IMR-90 (cell line): Measurements from ENCODE around the gene H6PD. TPM values are rescaled to one million over a fixed set of nuclear protein-coding genes. Genes with fewer than 3 reads are reported as not detected.

Source experiments
- ATAC-seq: fragments of 200-7000 bp; cut with Tn5 transposase; 2 replicates; pipeline ENCODE4 v1.9.1; 2020; ENCODE audit warnings: low read depth, mild to moderate bottlenecking, moderate library complexity
- BruUV-seq: library from RNA; stranded (reverse); fragments of 400-500 nt; replicated peaks from 2 replicates; lab custom pipeline; 2021; lab: Mats Ljungman, UMichigan
- CTCF ChIA-PET: fragments of 300-600 bp; formaldehyde crosslinking; extraction: SDS; loops from one replicate; lab custom pipeline; 2021; ENCODE audit warnings: antibody characterized with exemption; lab: Yijun Ruan, JAX
- POLR2A ChIA-PET: fragments of 300-600 bp; sonication (Branson Sonifier 250); formaldehyde crosslinking; loops from one replicate; lab custom pipeline; 2022; ENCODE audit warnings: antibody characterized with exemption; ENCODE audit not compliant: unreplicated experiment; lab: Charles Lee
- DNase-seq: peaks from one replicate; pipeline ENCODE4 v3.0.0; 2013
- H2AFZ ChIP-seq: replicated peaks from 2 replicates; pipeline ENCODE3; 2013; ENCODE audit warnings: low read length, mild to moderate bottlenecking; ENCODE audit not compliant: poor library complexity
- H2AK5ac ChIP-seq: 2 replicates; pipeline ENCODE4 v1.6.1; 2013; ENCODE audit warnings: low read depth, low read length, inconsistent platforms
- H2AK9ac ChIP-seq: replicated peaks from 2 replicates; pipeline ENCODE3; 2013; ENCODE audit warnings: mild to moderate bottlenecking, low read depth, low read length, moderate library complexity; ENCODE audit not compliant: poor library complexity
- H2BK120ac ChIP-seq: 2 replicates; pipeline ENCODE4 v1.6.1; 2013; ENCODE audit warnings: low read depth, low read length, inconsistent platforms
- H2BK15ac ChIP-seq: 3 replicates; pipeline ENCODE4 v1.6.1; 2013; ENCODE audit warnings: low read depth, low read length, inconsistent platforms
- H2BK20ac ChIP-seq: 2 replicates; pipeline ENCODE4 v1.6.1; 2013; ENCODE audit warnings: low read depth, mild to moderate bottlenecking, inconsistent platforms, low read length, moderate library complexity
- H2BK5ac ChIP-seq: 2 replicates; pipeline ENCODE4 v1.6.1; 2013; ENCODE audit warnings: mild to moderate bottlenecking, low read depth, low read length, inconsistent platforms; ENCODE audit not compliant: poor library complexity, severe bottlenecking
- H3K14ac ChIP-seq: replicated peaks from 2 replicates; pipeline ENCODE4 v1.6.1; 2013; ENCODE audit warnings: low read depth, low read length, inconsistent platforms
- H3K18ac ChIP-seq: 2 replicates; pipeline ENCODE4 v1.6.1; 2013; ENCODE audit warnings: low read depth, low read length, control low read depth
- H3K23ac ChIP-seq: 2 replicates; pipeline ENCODE4 v1.6.1; 2013; ENCODE audit warnings: low read depth, low read length, inconsistent platforms
- H3K27ac ChIP-seq: 2 replicates; pipeline ENCODE4 v1.5.1; 2013; ENCODE audit warnings: mild to moderate bottlenecking, control low read depth, low read length; ENCODE audit not compliant: insufficient read depth
- H3K27me3 ChIP-seq: 2 replicates; pipeline ENCODE4 v1.6.1; 2013; ENCODE audit warnings: low read length; ENCODE audit not compliant: control insufficient read depth, insufficient read depth
- H3K36me3 ChIP-seq: 2 replicates; pipeline ENCODE4 v1.6.1; 2013; ENCODE audit warnings: low read length, mixed read lengths; ENCODE audit not compliant: control insufficient read depth, insufficient read depth
- H3K4ac ChIP-seq: 2 replicates; pipeline ENCODE4 v1.6.1; 2013; ENCODE audit warnings: low read depth, low read length, inconsistent platforms
- H3K4me1 ChIP-seq: 2 replicates; pipeline ENCODE4 v1.6.1; 2013; ENCODE audit warnings: low read length, mixed read lengths; ENCODE audit not compliant: control insufficient read depth, insufficient read depth
- H3K4me2 ChIP-seq: 2 replicates; pipeline ENCODE4 v1.6.1; 2013; ENCODE audit warnings: low read depth, mild to moderate bottlenecking, control low read depth, low read length, moderate library complexity
- H3K4me3 ChIP-seq: 2 replicates; pipeline ENCODE4 v1.5.1; 2013; ENCODE audit warnings: low read depth, mild to moderate bottlenecking, control low read depth, low read length, moderate library complexity; ENCODE audit not compliant: insufficient read depth
- H3K56ac ChIP-seq: 2 replicates; pipeline ENCODE4 v1.6.1; 2013; ENCODE audit warnings: low read length, inconsistent platforms; ENCODE audit not compliant: insufficient read depth; ENCODE audit errors: extremely low read depth
- H3K79me1 ChIP-seq, 2 experiments: 2 replicates each; pipeline ENCODE4 v1.6.1; 2013; ENCODE audit warnings: low read length in 2 of 2, inconsistent platforms in 1 of 2, low read depth in 1 of 2
- H3K9ac ChIP-seq: 2 replicates; pipeline ENCODE4 v1.6.1; 2013; ENCODE audit warnings: low read depth, low read length, control low read depth
- H3K9me1 ChIP-seq: 2 replicates; pipeline ENCODE4 v1.6.1; 2013; ENCODE audit warnings: low read length, inconsistent platforms; ENCODE audit not compliant: insufficient read depth
- H3K9me3 ChIP-seq: 2 replicates; pipeline ENCODE4 v1.6.1; 2013; ENCODE audit warnings: low read length; ENCODE audit not compliant: control insufficient read depth, insufficient read depth
- H4K20me1 ChIP-seq: 2 replicates; pipeline ENCODE4 v1.6.1; 2013; ENCODE audit warnings: low read length, inconsistent platforms; ENCODE audit not compliant: insufficient read depth
- H4K5ac ChIP-seq: 2 replicates; pipeline ENCODE4 v1.6.1; 2013; ENCODE audit warnings: mild to moderate bottlenecking, low read depth, low read length, control low read depth
- H4K8ac ChIP-seq, 2 experiments: 2 replicates each; pipeline ENCODE4 v1.6.1; 2013; ENCODE audit warnings: low read depth in 2 of 2, low read length in 2 of 2, control low read depth in 1 of 2, inconsistent platforms in 1 of 2
- H4K91ac ChIP-seq: 2 replicates; pipeline ENCODE4 v1.6.1; 2013; ENCODE audit warnings: low read depth, low read length, inconsistent platforms; ENCODE audit not compliant: insufficient read depth
- BHLHE40 ChIP-seq: fragments of 150-350 bp; IDR thresholded peaks from 2 replicates; pipeline ENCODE4 v1.6.1; 2016; ENCODE audit warnings: mild to moderate bottlenecking, low read depth, low read length
- CEBPB ChIP-seq: IDR thresholded peaks from 2 replicates; pipeline ENCODE4 v1.6.1; 2012; ENCODE audit warnings: low read depth, low read length, improper control_type of control experiment
- CHD1 ChIP-seq: IDR thresholded peaks from 2 replicates; pipeline ENCODE4 v1.6.1; 2012; ENCODE audit warnings: low read depth, low read length, improper control_type of control experiment
- CTCF ChIP-seq: conservative IDR thresholded peaks from 2 replicates; pipeline ENCODE4 v1.5.1; 2012; ENCODE audit warnings: mild to moderate bottlenecking, low read depth, low read length, improper control_type of control experiment
- ELK1 ChIP-seq: fragments of 150-350 bp; IDR thresholded peaks from 2 replicates; pipeline ENCODE4 v1.6.1; 2016; ENCODE audit warnings: low read depth, mild to moderate bottlenecking, low read length, moderate library complexity, borderline replicate concordance
- FOS ChIP-seq: fragments of 150-350 bp; IDR thresholded peaks from 2 replicates; pipeline ENCODE4 v1.6.1; 2016; ENCODE audit warnings: low read depth, low read length
- MAFK ChIP-seq: IDR thresholded peaks from 2 replicates; pipeline ENCODE4 v1.6.1; 2012; ENCODE audit warnings: low read depth, low read length, improper control_type of control experiment
- MAZ ChIP-seq: IDR thresholded peaks from 2 replicates; pipeline ENCODE4 v1.6.1; 2012; ENCODE audit warnings: low read depth, mild to moderate bottlenecking, low read length, improper control_type of control experiment, moderate library complexity, borderline replicate concordance
- MXI1 ChIP-seq: IDR thresholded peaks from 2 replicates; pipeline ENCODE4 v1.6.1; 2012; ENCODE audit warnings: low read depth, mild to moderate bottlenecking, low read length, moderate library complexity, borderline replicate concordance
- NFE2L2 ChIP-seq: fragments of 150-350 bp; IDR thresholded peaks from 2 replicates; pipeline ENCODE4 v1.6.1; 2016; ENCODE audit warnings: low read depth, mild to moderate bottlenecking, low read length
- POLR2A ChIP-seq: IDR thresholded peaks from 2 replicates; pipeline ENCODE4 v1.6.1; 2012; ENCODE audit warnings: mild to moderate bottlenecking, low read depth, low read length
- RAD21 ChIP-seq: IDR thresholded peaks from 2 replicates; pipeline ENCODE4 v1.6.1; 2012; ENCODE audit warnings: low read length, improper control_type of control experiment
- RCOR1 ChIP-seq: IDR thresholded peaks from 2 replicates; pipeline ENCODE4 v1.6.1; 2012; ENCODE audit warnings: mild to moderate bottlenecking, low read length, improper control_type of control experiment; ENCODE audit not compliant: insufficient replicate concordance
- RFX5 ChIP-seq: IDR thresholded peaks from 2 replicates; pipeline ENCODE4 v1.8.0; 2012; ENCODE audit warnings: low read depth, mild to moderate bottlenecking, low read length, moderate library complexity
- SMC3 ChIP-seq: fragments of 150-350 bp; IDR thresholded peaks from 2 replicates; pipeline ENCODE4 v1.6.1; 2016; ENCODE audit warnings: low read depth, mild to moderate bottlenecking, antibody characterized with exemption, low read length, moderate library complexity
- USF2 ChIP-seq: fragments of 150-350 bp; IDR thresholded peaks from 2 replicates; pipeline ENCODE4 v1.6.1; 2017; ENCODE audit warnings: mild to moderate bottlenecking, antibody characterized with exemption, low read length, low read depth
- WGBS, 2 experiments: methylation state at CpG; one replicate each; pipeline versions ENCODE4 v1.1.5 to v1.1.7; 2013; ENCODE audit warnings: missing lambda C conversion rate in 2 of 2; ENCODE audit not compliant: insufficient read length in 1 of 2; ENCODE audit errors: extremely low coverage in 2 of 2; 5-methylcytosine and 5-hydroxymethylcytosine counted together
- dilution Hi-C: fragments of 300-500 bp; cut with HindIII; formaldehyde crosslinking; loops from one replicate; pipeline ENCODE4 v1.14.3; 2018; ENCODE audit warnings: low sequenced_read_pairs; ENCODE audit not compliant: unreplicated experiment
- in situ Hi-C: fragments of 300-500 bp; cut with MboI; formaldehyde crosslinking; loops from 3 replicates; pipeline ENCODE4 v1.14.3; 2019; ENCODE audit warnings: low sequenced_read_pairs, inconsistent platforms, mixed read lengths
- intact Hi-C: fragments of 100-400 bp; cut with micrococcal nuclease; formaldehyde crosslinking; loops from 2 replicates; pipeline ENCODE4 v1.10.0; 2022
- polyA plus RNA-seq, 3 experiments: library from polyadenylated mRNA; depleted of rRNA; stranded (reverse); fragments of >200 nt; gene quantifications; 2 replicates each; pipeline ENCODE4 v1.2.3, GENCODE V29; 2012; ENCODE audit warnings: low replicate concordance in 1 of 3
- total RNA-seq: library from RNA; depleted of rRNA; stranded (reverse); fragments of >200 nt; gene quantifications from 2 replicates; pipeline ENCODE4 v1.2.3, GENCODE V29; 2012

The H6PD gene
- total and polyA plus RNA-seq, 2 of the 4 experiments (the other 2 are of a cell fraction), result 9.3 to 22.1 TPM

GRCh38 chr1:9257851-9258250 lies 23.3 kb downstream of the H6PD start:
- Histone ChIP-seq H3K4ac (no peak overlapping the region), H3K14ac (no peak overlapping the region), H3K4me2 (no peak overlapping the region), H3K23ac (no peak overlapping the region), H3K27me3 (no peaks in the 10 kb centered on the region), H3K56ac (no peak overlapping the region), H3K79me1 (peaks cover 28 to 50% of the 10 kb centered on the region in 2 experiments), H3K4me3 (no peak overlapping the region), H3K18ac (no peak overlapping the region), H3K36me3 (peaks cover 12% of the 10 kb centered on the region), H3K9ac (no peak overlapping the region), H2AFZ (no peak overlapping the region), H3K4me1 (no peaks in the 10 kb centered on the region), H2AK9ac (no peak overlapping the region), H4K8ac (no peak overlapping the region), H4K20me1 (peaks cover 22% of the 10 kb centered on the region; the same call in 1 of the 2 replicates), H2BK20ac (no peak overlapping the region), H4K5ac (no peak overlapping the region), H2BK120ac (no peak overlapping the region), H3K27ac (no peak overlapping the region), H3K9me3 (no peaks in the 10 kb centered on the region), H4K91ac (no peak overlapping the region), H3K9me1 (peaks cover 9% of the 10 kb centered on the region), H2AK5ac (no peak overlapping the region), H2BK15ac (no peak overlapping the region), H2BK5ac (no peak overlapping the region)
- intact Hi-C loops (no loop called here), in situ Hi-C loops (no loop called here), dilution Hi-C loops (no loop called here)
- ATAC-seq, result no peak
- TF ChIP-seq CTCF (no peak), SMC3 (no peak), BHLHE40 (no peak), MAFK (no peak), MXI1 (no peak), CHD1 (no peak), NFE2L2 (no peak), RCOR1 (no peak), USF2 (no peak), FOS (no peak), POLR2A (no peak), ELK1 (no peak), CEBPB (no peak), RAD21 (no peak), RFX5 (no peak), MAZ (no peak)
- CTCF ChIA-PET, result no interaction called here
- BruUV-seq, result no TSS peak
- no peak for DNase-seq
- POLR2A ChIA-PET, result no interaction called here
- WGBS, 2 experiments, result 96% methylated on average over 10 of the region's 22 CpGs; no CpG with 5 or more reads in 1 of the 2 experiments
